ENCODE results near the gene TTLL3. TPM values are rescaled to one million over a fixed set of nuclear protein-coding genes. Genes with fewer than 3 reads are reported as not detected.

Gene TTLL3
- total and polyA plus RNA-seq, 2 of the 13 experiments (the other 11 are each of a cell fraction or from before 2014, with no cell fraction given): 9.5 to 51.2 TPM

DNA sequence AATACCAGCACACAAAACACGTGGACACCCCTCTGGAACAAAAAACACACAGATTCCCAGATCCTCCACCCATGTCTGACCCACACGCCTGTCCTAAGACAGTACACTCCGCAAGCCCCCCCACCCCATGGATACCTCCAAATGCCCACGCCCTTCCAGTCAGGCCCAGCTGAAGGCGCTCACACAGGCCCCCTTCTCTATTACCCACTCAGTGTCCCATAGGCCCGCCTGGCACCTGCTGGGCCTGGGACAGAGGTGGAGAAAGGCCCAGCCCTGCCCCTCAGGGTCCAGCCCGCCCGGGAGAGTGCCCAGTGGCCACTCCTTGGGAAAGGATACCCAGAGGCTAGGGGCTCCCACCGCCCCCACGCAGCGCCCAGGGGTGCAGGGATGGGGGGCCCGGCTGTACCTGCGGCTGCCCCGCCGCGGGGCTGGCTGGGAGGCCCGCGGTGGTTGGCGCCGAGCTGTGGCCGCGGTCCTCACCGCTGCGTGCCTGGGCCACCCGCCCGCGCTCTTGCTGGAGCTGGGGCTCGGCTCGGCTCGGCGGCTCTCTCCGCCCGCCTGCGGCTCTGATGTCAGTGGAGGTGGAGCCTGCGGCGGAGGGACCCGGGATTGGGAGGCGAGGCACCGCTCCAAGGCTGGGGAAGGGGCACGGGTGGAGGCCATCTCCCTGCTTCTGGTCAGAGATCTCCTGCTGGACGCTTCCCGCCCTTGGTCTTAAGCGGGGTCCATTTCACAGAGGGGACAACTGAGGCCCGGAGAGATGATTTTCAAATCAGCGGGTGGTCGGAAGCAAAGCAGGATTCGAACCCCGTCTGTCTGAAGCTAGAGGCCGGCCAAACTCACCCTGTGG lies 40.4 kb upstream of the TTLL3 start, which contains the start of gene CAMK1 (continued):
- TF ChIP-seq, protein P1, sequence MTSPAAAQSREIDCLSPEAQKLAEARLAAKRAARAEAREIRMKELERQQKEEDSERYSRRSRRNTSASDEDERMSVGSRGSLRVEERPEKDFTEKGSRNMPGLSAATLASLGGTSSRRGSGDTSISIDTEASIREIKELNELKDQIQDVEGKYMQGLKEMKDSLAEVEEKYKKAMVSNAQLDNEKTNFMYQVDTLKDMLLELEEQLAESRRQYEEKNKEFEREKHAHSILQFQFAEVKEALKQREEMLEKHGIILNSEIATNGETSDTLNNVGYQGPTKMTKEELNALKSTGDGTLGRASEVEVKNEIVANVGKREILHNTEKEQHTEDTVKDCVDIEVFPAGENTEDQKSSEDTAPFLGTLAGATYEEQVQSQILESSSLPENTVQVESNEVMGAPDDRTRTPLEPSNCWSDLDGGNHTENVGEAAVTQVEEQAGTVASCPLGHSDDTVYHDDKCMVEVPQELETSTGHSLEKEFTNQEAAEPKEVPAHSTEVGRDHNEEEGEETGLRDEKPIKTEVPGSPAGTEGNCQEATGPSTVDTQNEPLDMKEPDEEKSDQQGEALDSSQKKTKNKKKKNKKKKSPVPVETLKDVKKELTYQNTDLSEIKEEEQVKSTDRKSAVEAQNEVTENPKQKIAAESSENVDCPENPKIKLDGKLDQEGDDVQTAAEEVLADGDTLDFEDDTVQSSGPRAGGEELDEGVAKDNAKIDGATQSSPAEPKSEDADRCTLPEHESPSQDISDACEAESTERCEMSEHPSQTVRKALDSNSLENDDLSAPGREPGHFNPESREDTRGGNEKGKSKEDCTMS (CRISPR knock-in tag; conservative IDR thresholded peaks at IDR 0.05): no peak
- TF ChIP-seq, protein P2, sequence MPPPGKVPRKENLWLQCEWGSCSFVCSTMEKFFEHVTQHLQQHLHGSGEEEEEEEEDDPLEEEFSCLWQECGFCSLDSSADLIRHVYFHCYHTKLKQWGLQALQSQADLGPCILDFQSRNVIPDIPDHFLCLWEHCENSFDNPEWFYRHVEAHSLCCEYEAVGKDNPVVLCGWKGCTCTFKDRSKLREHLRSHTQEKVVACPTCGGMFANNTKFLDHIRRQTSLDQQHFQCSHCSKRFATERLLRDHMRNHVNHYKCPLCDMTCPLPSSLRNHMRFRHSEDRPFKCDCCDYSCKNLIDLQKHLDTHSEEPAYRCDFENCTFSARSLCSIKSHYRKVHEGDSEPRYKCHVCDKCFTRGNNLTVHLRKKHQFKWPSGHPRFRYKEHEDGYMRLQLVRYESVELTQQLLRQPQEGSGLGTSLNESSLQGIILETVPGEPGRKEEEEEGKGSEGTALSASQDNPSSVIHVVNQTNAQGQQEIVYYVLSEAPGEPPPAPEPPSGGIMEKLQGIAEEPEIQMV (CRISPR knock-in tag; IDR thresholded peaks at IDR 0.05; ENCODE audit: low read depth): no peak
- TF ChIP-seq POGZ (CRISPR knock-in tag; IDR thresholded peaks at IDR 0.05): no peak
- peak; percentile 82 for TF ChIP-seq ZNF563 (CRISPR knock-in tag; IDR thresholded peaks at IDR 0.05)
- TF ChIP-seq, protein P3, sequence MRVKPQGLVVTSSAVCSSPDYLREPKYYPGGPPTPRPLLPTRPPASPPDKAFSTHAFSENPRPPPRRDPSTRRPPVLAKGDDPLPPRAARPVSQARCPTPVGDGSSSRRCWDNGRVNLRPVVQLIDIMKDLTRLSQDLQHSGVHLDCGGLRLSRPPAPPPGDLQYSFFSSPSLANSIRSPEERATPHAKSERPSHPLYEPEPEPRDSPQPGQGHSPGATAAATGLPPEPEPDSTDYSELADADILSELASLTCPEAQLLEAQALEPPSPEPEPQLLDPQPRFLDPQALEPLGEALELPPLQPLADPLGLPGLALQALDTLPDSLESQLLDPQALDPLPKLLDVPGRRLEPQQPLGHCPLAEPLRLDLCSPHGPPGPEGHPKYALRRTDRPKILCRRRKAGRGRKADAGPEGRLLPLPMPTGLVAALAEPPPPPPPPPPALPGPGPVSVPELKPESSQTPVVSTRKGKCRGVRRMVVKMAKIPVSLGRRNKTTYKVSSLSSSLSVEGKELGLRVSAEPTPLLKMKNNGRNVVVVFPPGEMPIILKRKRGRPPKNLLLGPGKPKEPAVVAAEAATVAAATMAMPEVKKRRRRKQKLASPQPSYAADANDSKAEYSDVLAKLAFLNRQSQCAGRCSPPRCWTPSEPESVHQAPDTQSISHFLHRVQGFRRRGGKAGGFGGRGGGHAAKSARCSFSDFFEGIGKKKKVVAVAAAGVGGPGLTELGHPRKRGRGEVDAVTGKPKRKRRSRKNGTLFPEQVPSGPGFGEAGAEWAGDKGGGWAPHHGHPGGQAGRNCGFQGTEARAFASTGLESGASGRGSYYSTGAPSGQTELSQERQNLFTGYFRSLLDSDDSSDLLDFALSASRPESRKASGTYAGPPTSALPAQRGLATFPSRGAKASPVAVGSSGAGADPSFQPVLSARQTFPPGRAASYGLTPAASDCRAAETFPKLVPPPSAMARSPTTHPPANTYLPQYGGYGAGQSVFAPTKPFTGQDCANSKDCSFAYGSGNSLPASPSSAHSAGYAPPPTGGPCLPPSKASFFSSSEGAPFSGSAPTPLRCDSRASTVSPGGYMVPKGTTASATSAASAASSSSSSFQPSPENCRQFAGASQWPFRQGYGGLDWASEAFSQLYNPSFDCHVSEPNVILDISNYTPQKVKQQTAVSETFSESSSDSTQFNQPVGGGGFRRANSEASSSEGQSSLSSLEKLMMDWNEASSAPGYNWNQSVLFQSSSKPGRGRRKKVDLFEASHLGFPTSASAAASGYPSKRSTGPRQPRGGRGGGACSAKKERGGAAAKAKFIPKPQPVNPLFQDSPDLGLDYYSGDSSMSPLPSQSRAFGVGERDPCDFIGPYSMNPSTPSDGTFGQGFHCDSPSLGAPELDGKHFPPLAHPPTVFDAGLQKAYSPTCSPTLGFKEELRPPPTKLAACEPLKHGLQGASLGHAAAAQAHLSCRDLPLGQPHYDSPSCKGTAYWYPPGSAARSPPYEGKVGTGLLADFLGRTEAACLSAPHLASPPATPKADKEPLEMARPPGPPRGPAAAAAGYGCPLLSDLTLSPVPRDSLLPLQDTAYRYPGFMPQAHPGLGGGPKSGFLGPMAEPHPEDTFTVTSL (CRISPR knock-in tag; IDR thresholded peaks at IDR 0.05; ENCODE audit: borderline replicate concordance): no peak
- TF ChIP-seq ARNT (IDR thresholded peaks at IDR 0.05): no peak
- TF ChIP-seq, protein P4, sequence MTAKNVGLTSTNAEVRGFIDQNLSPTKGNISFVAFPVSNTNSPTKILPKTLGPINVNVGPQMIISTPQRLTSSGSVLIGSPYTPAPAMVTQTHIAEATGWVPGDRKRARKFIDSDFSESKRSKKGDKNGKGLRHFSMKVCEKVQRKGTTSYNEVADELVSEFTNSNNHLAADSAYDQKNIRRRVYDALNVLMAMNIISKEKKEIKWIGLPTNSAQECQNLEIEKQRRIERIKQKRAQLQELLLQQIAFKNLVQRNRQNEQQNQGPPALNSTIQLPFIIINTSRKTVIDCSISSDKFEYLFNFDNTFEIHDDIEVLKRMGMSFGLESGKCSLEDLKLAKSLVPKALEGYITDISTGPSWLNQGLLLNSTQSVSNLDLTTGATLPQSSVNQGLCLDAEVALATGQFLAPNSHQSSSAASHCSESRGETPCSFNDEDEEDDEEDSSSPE (CRISPR knock-in tag; IDR thresholded peaks at IDR 0.05): peak; percentile 54; the same call in 1 of the 2 replicates
- TF ChIP-seq CREB1 (IDR thresholded peaks at IDR 0.05): no peak
- TF ChIP-seq CREB1 (CRISPR knock-in tag; IDR thresholded peaks at IDR 0.05): no peak
- TF ChIP-seq ZSCAN21 (CRISPR knock-in tag; IDR thresholded peaks at IDR 0.05; ENCODE audit: borderline replicate concordance): no peak; the same call in 1 of the 2 replicates
- TF ChIP-seq MTA1 (CRISPR knock-in tag; IDR thresholded peaks at IDR 0.05; ENCODE audit: borderline replicate concordance): no peak
- no peak for TF ChIP-seq JDP2 (CRISPR knock-in tag; IDR thresholded peaks at IDR 0.05; ENCODE audit: borderline replicate concordance)
- no peak for TF ChIP-seq PRMT3 (CRISPR knock-in tag; IDR thresholded peaks at IDR 0.05; ENCODE audit: borderline replicate concordance, low read depth)
- TF ChIP-seq YY1 (IDR thresholded peaks at IDR 0.05; ENCODE audit: insufficient read depth, insufficient replicate concordance, low read depth, low read length): no peak
- TF ChIP-seq, protein P5, sequence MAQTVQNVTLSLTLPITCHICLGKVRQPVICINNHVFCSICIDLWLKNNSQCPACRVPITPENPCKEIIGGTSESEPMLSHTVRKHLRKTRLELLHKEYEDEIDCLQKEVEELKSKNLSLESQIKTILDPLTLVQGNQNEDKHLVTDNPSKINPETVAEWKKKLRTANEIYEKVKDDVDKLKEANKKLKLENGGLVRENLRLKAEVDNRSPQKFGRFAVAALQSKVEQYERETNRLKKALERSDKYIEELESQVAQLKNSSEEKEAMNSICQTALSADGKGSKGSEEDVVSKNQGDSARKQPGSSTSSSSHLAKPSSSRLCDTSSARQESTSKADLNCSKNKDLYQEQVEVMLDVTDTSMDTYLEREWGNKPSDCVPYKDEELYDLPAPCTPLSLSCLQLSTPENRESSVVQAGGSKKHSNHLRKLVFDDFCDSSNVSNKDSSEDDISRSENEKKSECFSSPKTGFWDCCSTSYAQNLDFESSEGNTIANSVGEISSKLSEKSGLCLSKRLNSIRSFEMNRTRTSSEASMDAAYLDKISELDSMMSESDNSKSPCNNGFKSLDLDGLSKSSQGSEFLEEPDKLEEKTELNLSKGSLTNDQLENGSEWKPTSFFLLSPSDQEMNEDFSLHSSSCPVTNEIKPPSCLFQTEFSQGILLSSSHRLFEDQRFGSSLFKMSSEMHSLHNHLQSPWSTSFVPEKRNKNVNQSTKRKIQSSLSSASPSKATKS (CRISPR knock-in tag; IDR thresholded peaks at IDR 0.05): no peak

All from HepG2 (cell line).